Activated T-cell treated with anti-CD3 and anti-CD28 coated beads for 1 hour (primary cell): Measurements from ENCODE around the gene OR13A1.
"Not testable (repeated sequence)": the region's sequence is repeated elsewhere in the genome, so short reads cannot be mapped to it uniquely, and the experiment has no call there.

Experiments used
- DNase-seq: peaks from one replicate; pipeline ENCODE4 v3.0.0-alpha.2; 2020; ENCODE audit warnings: low read depth

OR13A1 gene, protein sequence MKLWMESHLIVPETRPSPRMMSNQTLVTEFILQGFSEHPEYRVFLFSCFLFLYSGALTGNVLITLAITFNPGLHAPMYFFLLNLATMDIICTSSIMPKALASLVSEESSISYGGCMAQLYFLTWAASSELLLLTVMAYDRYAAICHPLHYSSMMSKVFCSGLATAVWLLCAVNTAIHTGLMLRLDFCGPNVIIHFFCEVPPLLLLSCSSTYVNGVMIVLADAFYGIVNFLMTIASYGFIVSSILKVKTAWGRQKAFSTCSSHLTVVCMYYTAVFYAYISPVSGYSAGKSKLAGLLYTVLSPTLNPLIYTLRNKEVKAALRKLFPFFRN

DNA sequence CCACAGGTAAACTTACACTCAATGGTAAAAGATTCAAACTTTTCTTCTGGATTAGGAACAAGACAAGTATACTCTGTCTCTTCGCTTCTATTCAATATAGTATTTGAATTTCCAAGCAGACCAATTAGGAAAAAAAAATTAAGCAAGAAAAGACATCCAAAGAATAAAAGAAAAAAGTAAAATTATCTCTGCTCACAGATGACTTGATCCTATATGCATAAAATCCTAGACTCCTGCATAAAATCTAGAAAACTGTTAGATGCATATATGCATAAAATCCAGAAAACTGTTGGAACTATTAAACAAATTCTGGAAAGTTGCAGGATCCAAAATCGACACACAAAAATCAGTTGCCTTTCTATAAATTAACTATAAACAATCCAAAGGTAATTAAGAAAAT is at the start of gene OR13A1:
TSS of gene OR13A1 (minus strand) at position 101 of the 400 bp plus-strand sequence. CDS start 11,186 bp downstream, outside the sequence.
- no peak for DNase-seq

DNA sequence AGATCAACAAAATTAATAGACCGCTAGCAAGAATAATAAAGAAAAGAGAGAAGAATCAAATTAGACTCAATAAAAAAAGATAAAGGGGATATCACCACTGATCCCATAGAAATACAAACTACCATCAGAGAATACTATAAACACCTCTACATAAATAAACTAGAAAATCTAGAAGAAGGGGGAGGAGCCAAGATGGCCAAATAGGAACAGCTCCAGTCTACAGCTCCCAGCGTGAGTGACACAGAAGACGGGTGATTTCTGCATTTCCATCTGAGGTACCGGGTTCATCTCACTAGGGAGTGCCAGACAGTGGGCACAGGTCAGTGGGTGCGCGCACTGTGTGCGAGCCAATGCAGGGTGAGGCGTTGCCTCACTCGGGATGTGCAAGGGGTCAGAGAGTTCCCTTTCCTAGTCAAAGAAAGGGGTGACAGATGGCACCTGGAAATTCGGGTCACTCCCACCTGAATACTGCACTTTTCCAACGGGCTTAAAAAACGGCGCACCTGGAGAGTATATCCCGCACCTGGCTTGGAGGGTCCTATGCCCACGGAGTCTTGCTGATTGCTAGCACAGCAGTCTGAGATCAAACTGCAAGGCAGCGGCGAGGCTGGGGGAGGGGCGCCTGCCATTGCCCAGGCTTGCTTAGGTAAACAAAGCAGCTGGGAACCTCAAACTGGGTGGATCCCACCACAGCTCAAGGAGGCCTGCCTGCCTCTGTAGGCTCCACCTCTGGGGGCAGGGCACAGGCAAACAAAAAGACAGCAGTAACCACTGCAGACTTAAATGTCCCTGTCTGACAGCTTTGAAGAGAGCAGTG is 46.8 kb upstream of the OR13A1 start:
- DNase-seq = not testable (repeated sequence)

DNA sequence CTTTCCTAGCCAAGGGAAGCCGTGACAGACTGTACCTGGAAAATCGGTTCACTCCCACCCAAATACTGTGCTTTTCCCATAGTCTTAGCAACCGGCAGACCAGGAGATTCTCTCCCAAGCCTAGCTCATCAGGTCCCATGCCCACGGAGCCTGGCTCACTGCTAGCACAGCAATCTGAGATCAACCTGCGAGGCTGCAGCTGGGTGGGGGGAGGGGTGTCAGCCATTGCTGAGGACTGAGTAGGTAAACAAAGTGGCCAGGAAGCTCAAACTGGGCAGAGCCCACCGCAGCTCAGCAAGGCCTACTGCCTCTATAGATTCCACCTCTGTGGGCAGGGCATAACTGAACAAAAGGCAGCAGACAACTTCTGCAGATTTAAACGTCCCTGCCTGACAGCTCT is 43.6 kb upstream of the OR13A1 start:
- DNase-seq = not testable (repeated sequence)

DNA sequence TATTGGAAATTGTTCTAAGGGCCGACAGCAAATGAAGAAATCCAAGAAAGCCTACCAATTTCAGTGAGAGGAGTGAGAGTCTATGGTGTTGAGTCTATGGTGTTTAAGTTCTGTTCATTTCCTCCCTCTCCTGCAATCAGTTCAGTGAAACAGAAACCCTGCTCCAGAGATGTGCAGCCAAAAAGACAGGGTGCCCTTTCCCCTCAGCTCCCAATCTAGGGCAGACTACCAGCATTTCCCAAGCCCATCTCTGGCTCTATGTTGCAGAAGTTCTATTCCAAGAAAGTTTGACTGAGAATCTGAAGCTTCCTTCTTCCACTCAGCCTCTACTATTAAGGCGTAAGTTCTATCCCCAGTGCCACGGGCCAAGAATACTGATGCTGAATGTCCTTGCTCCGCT is 40.1 kb upstream of the OR13A1 start:
- no peak for DNase-seq

DNA sequence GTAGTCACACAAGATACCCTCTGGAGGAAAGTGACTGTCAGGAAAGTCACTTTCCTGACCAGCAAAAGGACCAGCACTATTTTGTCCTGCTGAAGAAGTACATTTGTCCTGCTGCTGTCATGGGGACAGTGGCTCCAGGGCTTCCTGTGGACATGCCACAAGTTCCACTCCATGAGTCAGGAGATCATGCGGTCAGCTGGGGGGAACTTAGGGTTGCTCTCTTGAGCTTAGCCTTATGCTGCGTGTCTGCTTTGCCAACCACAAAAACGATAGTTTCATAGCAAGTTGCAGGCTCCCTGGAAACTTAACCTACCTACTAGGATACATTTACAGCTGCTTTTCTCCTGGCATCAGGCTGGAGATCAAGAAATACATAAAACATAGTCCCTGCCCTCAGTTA is 38.9 kb upstream of the OR13A1 start:
- no peak for DNase-seq

DNA sequence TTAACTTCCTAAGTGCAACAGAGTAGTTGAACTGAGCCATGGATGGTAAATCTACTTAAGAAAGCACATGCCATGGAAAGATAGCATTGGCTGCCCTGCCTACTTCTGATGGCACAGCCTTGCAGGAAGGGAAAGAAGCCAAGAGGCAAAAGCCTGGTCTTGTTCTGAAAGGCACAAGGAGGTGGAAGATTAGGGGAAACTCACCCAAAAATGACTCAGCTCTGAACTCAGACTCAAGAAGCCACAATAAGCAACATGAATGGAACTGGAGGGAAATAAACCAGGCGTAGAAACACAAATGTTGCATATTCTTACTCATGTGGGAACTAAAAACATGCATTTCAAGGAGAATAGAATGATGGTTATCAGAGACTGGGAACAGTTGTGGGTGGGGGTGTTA is 37.8 kb upstream of the OR13A1 start:
- DNase-seq = no peak

DNA sequence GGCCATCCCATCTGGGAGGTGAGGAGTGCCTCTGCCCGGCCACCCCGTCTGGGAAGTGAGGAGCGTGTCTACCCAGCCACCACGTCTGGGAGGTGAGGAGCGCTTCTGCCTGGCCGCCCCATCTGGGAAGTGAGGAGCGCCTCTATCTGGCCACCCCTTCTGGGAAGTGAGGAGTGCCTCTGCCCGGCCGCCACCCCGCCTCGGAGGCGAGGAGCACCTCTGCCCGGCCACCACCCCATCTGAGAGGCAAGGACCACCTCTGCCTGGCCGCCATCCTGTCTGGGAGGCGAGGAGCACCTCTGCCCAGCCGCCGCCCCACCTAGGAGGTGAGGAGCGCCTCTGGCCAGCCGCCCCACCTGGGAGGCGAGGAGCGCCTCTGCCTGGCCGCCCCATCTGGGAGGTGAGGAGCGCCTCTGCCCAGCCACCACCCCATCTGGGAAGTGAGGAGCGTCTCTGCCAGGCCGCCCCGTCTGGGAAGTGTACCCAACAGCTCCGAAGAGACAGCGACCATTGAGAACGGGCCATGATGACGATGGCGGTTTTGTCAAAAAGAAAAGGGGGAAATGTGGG is 32.9 kb upstream of the OR13A1 start:
- not testable (repeated sequence) for DNase-seq

DNA sequence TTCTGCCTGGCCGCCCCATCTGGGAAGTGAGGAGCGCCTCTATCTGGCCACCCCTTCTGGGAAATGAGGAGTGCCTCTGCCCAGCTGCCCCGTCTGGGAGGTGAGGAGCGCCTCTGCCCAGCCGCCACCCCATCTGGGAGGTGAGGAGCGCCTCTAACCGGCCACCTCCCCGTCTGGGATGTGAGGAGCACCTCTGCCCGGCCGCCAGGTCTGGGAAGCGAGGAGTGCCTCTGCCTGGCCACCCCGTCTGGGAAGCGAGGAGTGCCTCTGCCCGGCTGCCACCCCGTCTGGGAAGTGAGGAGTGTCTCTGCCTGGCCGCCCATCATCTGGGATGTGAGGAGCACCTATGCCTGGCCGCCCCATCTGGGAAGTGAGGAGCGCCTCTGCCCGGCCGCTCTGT is 32.1 kb upstream of the OR13A1 start:
- DNase-seq = not testable (repeated sequence)

DNA sequence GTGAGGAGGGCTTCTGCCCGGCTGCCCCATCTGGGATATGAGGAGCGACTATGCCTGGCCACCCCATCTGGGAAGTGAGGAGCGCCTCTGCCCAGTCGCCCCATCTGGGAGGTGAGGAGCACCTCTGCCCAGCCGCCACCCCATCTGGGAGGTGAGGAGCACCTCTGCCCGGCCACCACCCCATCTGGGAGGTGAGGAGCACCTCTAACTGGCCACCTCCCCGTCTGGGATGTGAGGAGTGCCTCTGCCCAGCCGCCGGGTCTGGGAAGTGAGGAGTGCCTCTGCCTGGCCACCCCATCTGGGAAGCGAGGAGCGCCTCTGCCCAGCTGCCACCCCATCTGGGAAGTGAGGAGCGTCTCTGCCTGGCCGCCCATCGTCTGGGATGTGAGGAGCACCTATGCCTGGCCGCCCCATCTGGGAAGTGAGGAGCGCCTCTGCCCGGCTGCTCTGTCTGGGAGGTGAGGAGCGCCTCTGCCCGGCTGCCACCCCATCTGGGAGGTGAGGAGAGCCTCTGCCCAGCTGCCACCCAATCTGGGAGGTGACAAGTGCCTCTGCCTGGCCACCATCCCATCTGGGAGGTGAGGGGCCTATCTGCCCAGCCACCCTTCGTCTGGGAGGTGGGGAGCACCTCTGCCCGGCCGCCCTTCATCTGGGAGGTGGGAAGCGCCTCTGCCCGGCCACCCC is 31.4 kb upstream of the OR13A1 start:
- not testable (repeated sequence) for DNase-seq

DNA sequence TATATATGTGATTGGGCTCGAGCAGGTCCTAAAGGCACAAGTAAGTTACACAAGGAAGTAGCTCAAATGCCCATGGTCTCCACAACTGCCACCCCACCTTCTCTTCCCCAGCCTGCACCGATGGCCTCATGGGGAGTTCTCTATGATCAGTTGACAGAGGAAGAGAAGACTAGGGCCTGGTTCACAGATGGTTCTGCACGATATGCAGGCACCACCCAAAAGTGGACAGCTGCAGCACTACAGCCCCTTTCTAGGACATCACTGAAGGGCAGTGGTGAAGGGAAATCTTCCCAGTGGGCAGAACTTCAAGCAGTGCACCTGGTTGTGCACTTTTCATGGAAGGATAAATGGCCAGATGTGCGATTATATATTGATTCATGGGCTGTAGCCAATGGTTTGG is 25.0 kb upstream of the OR13A1 start:
- not testable (repeated sequence) for DNase-seq

DNA sequence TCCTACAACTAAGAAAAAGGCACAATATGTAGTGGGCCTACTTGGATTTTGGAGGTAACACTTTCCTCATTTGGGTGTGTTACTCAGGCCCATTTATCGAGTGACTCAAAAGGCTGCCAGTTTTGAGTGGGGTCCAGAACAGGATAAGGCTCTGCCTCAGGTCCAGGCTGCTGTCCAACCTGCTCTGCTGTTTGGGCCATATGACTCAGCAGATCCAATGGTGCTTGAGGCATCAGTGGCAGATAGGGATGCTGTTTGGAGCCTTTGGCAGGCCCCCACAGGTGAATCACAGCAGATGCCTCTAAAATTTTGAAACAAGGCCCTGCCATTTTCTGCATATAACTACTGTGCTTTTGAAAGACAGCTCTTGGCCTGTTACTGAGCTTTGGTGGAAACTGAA is 24.5 kb upstream of the OR13A1 start:
- no peak for DNase-seq

DNA sequence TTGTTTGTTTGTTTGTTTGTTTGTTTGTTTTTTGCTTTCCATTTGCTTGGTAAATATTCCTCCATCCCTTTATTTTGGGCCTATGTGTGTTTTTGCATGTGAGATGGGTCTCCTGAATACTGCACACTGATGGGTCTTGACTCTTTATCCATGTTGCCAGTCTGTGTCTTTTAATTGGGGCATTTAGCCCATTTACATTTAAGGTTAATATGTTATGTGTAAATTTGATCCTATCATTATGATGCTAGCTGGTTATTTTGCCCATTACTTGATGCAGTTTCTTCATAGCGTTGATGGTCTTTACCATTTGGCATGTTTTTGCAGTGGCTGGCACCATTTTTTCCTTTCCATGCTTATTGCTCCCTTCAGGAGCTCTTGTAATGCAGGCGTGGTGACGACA is 16.4 kb upstream of the OR13A1 start:
- not testable (repeated sequence) for DNase-seq

DNA sequence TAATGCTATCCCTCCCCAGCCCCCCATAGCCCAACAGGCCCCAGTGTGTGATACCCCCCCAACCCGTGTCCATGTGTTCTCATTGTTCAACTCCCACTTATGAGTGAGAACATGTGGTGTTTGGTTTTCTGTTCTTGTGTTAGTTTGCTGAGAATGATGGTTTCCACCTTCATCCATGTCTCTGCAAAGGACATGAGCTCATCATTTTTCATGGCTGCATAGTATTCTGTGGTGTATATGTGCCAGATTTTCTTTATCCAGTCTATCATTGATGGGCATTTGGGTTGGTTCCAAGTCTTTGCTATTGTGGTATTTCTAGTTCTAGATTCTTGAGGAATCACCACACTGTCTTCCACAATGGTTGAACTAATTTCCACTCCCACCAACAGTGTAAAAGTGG is 11.5 kb upstream of the OR13A1 start:
- DNase-seq = not testable (repeated sequence)

DNA sequence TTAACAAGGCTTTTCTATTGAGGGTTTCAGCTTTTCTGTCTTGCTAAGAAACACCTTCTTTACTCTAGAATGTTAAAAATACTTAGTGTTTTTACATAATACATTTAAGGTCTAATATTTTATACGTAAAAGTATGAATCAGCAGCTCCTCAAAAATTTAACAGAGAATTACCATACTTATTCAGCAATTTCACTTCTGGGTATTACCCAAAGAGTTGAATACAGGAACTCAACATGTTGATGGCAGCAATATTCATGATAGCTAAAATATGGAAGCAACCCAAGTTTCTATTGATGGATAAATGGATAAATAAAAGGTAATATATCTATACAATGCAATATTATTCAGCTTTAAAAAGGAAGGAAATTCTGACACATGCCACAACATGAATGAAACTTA is 9.7 kb upstream of the OR13A1 start:
- DNase-seq = no peak

DNA sequence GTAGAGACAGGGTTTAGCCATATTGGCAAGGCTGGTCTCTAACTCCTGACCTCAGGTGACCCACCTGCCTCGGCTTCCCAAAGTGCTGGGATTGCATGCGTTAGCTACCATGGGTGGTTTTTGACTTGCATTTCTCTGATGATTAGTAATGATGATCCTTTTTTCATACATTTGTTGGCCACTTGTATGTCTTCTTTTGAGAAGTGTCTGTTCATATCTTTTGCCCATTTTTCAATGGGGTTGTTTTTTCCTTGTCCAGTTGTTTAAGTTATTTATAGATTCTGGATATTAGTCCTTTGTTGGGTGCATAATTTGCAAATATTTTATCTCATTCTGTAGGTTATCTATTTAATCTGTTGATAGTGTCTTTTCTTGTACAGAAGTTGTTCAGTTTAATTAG is 4.3 kb upstream of the OR13A1 start:
- DNase-seq = no peak

DNA sequence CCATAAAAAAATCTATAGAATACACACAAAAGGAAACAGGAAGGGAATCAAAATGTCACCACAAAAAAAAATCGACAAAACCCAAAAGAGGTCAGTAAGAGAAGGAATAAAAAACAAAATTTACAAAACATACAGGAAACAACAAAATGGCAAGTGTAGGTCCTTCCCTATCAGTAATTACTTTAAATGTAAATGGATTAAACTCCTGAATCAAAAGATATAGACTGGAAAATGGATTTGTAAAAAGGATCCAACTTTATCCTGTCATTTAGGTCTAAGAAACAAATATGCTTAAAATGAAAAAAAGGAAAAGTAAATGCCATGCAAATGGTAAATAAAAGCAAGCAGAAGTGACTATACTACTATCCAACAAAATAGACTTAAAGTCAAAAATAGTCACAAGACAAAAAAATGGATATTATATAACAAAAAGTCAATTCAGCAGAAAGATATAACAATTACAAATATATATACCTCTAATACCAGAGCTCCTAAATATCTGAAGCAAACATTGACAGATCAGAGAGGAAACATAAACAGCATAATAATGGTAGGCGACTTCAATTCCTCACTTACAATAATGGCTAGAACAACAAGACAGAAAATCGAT is 2.0 kb downstream of the OR13A1 start:
- no peak for DNase-seq

DNA sequence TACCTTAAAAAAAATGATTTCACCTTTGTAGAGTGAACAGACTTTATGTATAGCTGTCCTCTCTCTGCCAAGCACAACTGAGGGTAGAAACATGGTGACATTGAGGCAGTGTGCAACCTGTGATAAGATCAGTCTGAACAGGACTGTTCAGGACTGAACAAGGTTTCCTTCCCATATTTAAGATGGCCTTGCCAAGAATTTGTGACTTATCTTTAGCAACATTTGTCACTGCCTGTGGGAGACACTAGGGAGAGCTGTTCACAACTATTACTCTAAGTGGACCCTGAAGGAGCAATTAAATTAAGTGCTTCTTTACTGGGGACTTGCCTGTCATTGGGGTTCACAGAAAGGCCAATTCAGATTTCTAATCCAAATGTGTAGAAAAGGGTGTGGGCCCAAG is 6.7 kb downstream of the OR13A1 start:
- no peak for DNase-seq

DNA sequence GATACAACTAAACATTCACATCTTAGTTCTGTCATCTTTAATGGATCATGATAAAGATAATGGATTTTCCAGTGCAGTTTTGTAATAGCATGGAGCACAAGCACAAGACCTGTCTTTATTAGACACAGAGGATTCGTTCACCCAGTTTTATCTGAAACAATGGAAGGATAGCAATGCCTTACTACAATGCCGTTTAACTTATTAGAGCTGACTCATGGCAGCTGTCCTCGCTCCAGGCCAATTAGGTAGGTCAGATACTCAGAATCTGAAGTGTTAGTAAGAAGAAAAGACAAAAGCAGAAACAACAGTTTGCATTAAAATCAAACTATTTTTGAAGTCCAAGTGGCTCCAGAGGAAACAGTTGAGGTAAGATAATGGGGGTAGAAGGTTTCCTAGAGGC is 12.8 kb downstream of the OR13A1 start:
- no peak for DNase-seq

DNA sequence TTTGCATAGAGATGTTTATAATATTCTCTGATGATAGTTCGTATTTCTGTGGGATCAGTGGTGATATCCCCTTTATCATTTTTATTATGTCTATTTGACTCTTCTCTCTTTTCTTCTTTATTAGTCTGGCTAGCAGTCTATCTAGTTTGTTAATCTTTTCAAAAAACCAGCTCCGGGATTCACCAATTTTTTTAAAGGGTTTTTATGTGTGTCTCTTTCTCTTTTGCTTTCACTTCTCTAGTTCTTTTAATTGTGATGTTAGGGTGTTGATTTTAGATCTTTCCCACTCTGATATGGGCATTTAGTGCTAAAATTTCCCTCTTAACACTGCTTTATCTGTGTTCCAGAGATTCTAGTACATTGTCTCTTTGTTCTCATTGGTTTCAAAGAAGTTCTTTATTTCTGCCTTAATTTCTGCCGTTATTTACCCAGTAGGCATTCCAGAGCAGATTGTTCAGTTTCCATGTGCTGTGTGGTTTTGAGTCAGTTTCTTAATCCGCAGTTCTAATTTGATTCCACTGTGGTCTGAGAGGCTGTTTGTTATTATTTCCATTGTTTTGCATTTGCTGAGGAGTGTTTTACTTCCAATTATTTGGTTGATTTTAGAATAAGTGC is 17.0 kb downstream of the OR13A1 start:
- not testable (repeated sequence) for DNase-seq

DNA sequence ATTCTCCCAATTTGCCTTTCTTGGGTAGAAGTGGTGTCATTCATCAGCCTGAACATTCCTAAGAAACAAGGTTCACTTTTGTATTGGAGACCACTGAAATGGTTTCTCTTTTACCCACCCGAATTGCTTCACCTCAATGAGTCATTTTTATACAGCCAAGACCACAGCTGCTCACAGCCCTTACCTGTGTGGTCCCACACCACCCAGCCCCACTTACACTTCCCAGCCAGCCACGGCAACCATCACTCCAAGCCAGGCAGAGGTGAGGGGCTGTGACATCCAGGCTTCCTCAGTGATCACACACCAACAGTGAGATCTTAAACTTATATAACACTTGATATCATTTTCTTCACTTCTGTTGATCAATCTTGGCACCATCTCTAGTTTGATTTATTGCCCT is 20.7 kb downstream of the OR13A1 start:
- no peak for DNase-seq

DNA sequence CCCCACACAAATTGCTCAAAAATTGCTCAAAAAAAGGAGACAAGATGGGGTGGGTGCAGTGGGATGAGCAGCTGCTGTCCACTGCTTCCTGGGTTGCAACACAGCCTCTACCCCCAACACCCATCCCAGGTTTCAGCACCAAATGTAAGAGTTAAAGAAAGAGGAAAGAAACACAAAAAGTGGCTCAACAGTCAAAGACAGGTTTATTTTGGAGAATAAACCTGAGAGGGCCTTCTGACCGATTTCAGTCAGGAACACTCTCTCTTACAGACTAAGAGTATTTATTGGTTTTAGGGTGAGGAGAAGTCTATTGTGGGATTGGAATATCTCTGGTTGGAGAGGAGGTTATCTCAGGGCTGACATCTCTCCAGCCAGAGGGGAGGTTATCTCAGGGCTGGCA is 28.4 kb downstream of the OR13A1 start:
- DNase-seq = no peak

DNA sequence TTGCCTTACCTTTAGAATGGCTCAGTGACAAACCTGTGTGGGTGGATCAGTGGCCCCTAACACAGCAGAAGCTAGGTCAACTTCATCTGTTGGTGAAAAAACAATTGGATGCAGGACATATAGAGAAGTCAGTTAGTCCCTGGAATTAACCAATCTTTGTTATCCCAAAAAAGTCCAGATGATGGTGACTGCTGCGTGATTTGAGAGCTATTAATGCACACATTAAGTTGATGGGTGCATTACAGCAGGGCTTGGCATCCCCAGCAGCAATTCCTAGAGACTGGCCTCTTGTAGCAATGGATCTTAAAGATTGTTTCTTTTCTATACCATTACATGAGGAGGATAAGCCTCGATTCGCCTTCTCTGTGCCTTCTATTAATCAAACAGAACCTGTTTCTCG is 33.3 kb downstream of the OR13A1 start:
- no peak for DNase-seq
